ENCODE data around the gene TNIP2. TPM values are rescaled to one million over a fixed set of nuclear protein-coding genes. Genes with fewer than 3 reads are reported as not detected.

Gene TNIP2
- total RNA-seq, 1 experiment from 2014 or later: 41.0 TPM

DNA sequence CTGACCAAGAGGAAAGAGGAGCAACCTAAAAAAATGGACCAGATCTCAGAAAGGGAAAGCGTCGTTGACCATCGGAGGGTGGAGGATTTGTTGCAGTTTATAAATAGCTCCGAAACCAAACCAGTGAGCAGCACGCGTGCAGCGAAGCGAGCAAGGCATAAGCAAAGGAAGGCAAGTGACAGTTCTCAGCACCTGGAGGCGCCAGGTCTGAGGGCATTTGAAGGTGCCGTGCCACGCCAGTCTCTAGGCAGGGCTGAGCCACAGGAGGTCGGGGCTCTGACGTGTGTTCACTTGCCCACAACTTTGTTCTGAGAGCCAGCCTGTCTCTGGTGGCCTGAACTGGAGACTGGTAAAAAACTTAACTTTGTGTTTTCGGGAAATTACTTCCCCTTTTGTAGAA, 59.7 kb downstream of the TNIP2 start:
- intact Hi-C loops (cut with micrococcal nuclease): no loop called here
- no peak overlapping the region for H2AFZ ChIP-seq (ENCODE audit: low read depth, low read length, poor library complexity, severe bottlenecking)
- no peak for ATAC-seq
- peaks cover 3% of the 10 kb centered on the region; the same call in 1 of the 2 replicates for H4K20me1 ChIP-seq (ENCODE audit: insufficient read depth)
- no peak overlapping the region for H3K9ac ChIP-seq (ENCODE audit: low read length)
- CTCF ChIA-PET: no interaction called here
- no peaks in the 10 kb centered on the region for H3K4me1 ChIP-seq (ENCODE audit: control insufficient read depth in 1 of 2, insufficient read depth in 2 of 2, low read length in 2 of 2)
- H3K27me3 ChIP-seq (ENCODE audit: insufficient read depth, low read length): no peaks in the 10 kb centered on the region
- RAD21 ChIA-PET (ENCODE audit: low non-redundant PET in 1 of 2, low total read pairs in 2 of 2, uncharacterized antibody in 2 of 2, unreplicated experiment in 2 of 2): no interaction called here
- peaks cover 33 to 43% of the 10 kb centered on the region in 2 experiments; a peak in 3 of 4 replicates for H3K36me3 ChIP-seq (ENCODE audit: control insufficient read depth in 1 of 2, insufficient read depth in 2 of 2, low read length in 2 of 2)
- no peak overlapping the region for H3K4me2 ChIP-seq (ENCODE audit: low read length)
- no peaks in the 10 kb centered on the region for H3K9me3 ChIP-seq (ENCODE audit: control insufficient read depth in 1 of 2, insufficient read depth in 1 of 2, low read depth in 1 of 2, low read length in 2 of 2)
- H3K79me2 ChIP-seq (ENCODE audit: insufficient read depth, low read length): no peaks in the 10 kb centered on the region
- no peak for TF ChIP-seq SIN3A (IDR thresholded peaks at IDR 0.05; ENCODE audit: low read depth)
- TF ChIP-seq JUND (IDR thresholded peaks at IDR 0.05): no peak
- no peak for TF ChIP-seq CBX3 (IDR thresholded peaks at IDR 0.05; ENCODE audit: low read depth)
- no peak for TF ChIP-seq EZH2phosphoT487 (IDR thresholded peaks at IDR 0.05; ENCODE audit: borderline replicate concordance)
- TF ChIP-seq, protein P1, sequence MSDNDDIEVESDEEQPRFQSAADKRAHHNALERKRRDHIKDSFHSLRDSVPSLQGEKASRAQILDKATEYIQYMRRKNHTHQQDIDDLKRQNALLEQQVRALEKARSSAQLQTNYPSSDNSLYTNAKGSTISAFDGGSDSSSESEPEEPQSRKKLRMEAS (IDR thresholded peaks at IDR 0.05): no peak
- POLR2A ChIA-PET: no interaction called here
- BruUV-seq (replicated peaks): no TSS peak
- DNase-seq (ENCODE audit: low read depth, low spot score): no peak
- H3K4me3 ChIP-seq (replicated peaks in 1 of 2; ENCODE audit: low read depth in 1 of 2, low read length in 2 of 2): no peak overlapping the region
- H3K9me2 ChIP-seq (ENCODE audit: insufficient read depth): no peaks in the 10 kb centered on the region
- H3K27ac ChIP-seq (ENCODE audit: low read depth, low read length): no peak overlapping the region

GRCh38 chr4:2695346-2696060, 60.6 kb downstream of the TNIP2 start:
- H3K4me2 ChIP-seq (ENCODE audit: low read length): no peak overlapping the region
- DNase-seq (ENCODE audit: low read depth, low spot score) (no peak), ATAC-seq (no peak)
- ChIA-PET POLR2A (no interaction called here), CTCF (no interaction called here), RAD21 (ENCODE audit: low non-redundant PET in 1 of 2, low total read pairs in 2 of 2, uncharacterized antibody in 2 of 2, unreplicated experiment in 2 of 2) (no interaction called here)
- intact Hi-C loops (cut with micrococcal nuclease): no loop called here
- no peaks in the 10 kb centered on the region for H3K9me2 ChIP-seq (ENCODE audit: insufficient read depth)
- H3K9me3 ChIP-seq (ENCODE audit: control insufficient read depth in 1 of 2, insufficient read depth in 1 of 2, low read depth in 1 of 2, low read length in 2 of 2): no peaks in the 10 kb centered on the region
- H3K9ac ChIP-seq (ENCODE audit: low read length): no peak overlapping the region
- H3K79me2 ChIP-seq (ENCODE audit: insufficient read depth, low read length): no peaks in the 10 kb centered on the region
- H3K4me1 ChIP-seq (ENCODE audit: control insufficient read depth in 1 of 2, insufficient read depth in 2 of 2, low read length in 2 of 2): no peaks in the 10 kb centered on the region
- no peaks in the 10 kb centered on the region for H3K27me3 ChIP-seq (ENCODE audit: insufficient read depth, low read length)
- no peak overlapping the region for H3K4me3 ChIP-seq (replicated peaks in 1 of 2; ENCODE audit: low read depth in 1 of 2, low read length in 2 of 2)
- no TSS peak for BruUV-seq (replicated peaks)
- H4K20me1 ChIP-seq (ENCODE audit: insufficient read depth): peaks cover 3% of the 10 kb centered on the region; the same call in 1 of the 2 replicates
- no peak for TF ChIP-seq ELF1 (IDR thresholded peaks at IDR 0.05; ENCODE audit: borderline replicate concordance, low read depth)
- H2AFZ ChIP-seq (ENCODE audit: low read depth, low read length, poor library complexity, severe bottlenecking): no peak overlapping the region
- no peak overlapping the region for H3K27ac ChIP-seq (ENCODE audit: low read depth, low read length)
- peaks cover 33 to 51% of the 10 kb centered on the region in 2 experiments; a peak in 3 of 4 replicates for H3K36me3 ChIP-seq (ENCODE audit: control insufficient read depth in 1 of 2, insufficient read depth in 2 of 2, low read length in 2 of 2)

Data from HCT116 (cell line).